GM12891 (cell line): Measurements from ENCODE around the gene ZSWIM3.

Source experiments
- PAX5 ChIP-seq: IDR thresholded peaks from 2 replicates; pipeline ENCODE4 v1.6.1; 2011; ENCODE audit warnings: low read length, moderate library complexity, mild to moderate bottlenecking; ENCODE audit not compliant: insufficient read depth, severe bottlenecking
- POLR2A ChIP-seq: IDR thresholded peaks from 2 replicates; pipeline ENCODE4 v1.6.1; 2011; ENCODE audit warnings: low read depth, low read length, control low read depth
- POLR2AphosphoS5 ChIP-seq: IDR thresholded peaks from 2 replicates; pipeline ENCODE4 v1.6.1; 2011; ENCODE audit warnings: low read depth, low read length, control low read depth
- POU2F2 ChIP-seq: IDR thresholded peaks from 2 replicates; pipeline ENCODE4 v1.6.1; 2011; ENCODE audit warnings: low read depth, mild to moderate bottlenecking, control low read depth, low read length, moderate library complexity
- SPI1 ChIP-seq: IDR thresholded peaks from 2 replicates; pipeline ENCODE4 v1.6.1; 2011; ENCODE audit warnings: low read depth, low read length, control low read depth
- TAF1 ChIP-seq: IDR thresholded peaks from 2 replicates; pipeline ENCODE4 v1.6.1; 2011; ENCODE audit warnings: low read depth, low read length, control low read depth

- TF ChIP-seq TAF1 = no peak
- no peak for TF ChIP-seq POLR2A
- no peak for TF ChIP-seq POLR2AphosphoS5
- TF ChIP-seq PAX5 = no peak
- TF ChIP-seq POU2F2 = no peak
- no peak for TF ChIP-seq SPI1
Measured at GRCh38 chr20:45810191-45810970, 47.0 kb upstream of the ZSWIM3 start.
